Measurements from ENCODE around the gene THAP9. TPM values are rescaled to one million over a fixed set of nuclear protein-coding genes. Genes with fewer than 3 reads are reported as not detected.
A peak's percentile ranks its signal among the peaks of the same experiment; 100 is the strongest.
"Not testable (repeated sequence)": the region's sequence is repeated elsewhere in the genome, so short reads cannot be mapped to it uniquely, and the experiment has no call there.

Gene THAP9
- total RNA-seq, 2 donors from 2014 or later = 1.7 to 3.0 TPM

GRCh38 chr4:82903737-82904136, 3.2 kb downstream of the THAP9 start:
- Mint-ChIP-seq H3K27ac (peak overlapping the region in 1 of 2 donors; percentile 27), H3K4me1 (ENCODE audit: low read depth in 2 of 2) (peaks cover 15% of the 10 kb centered on the region in 2 donors), H3K4me3 (no peak overlapping the region), H3K27me3 (no peaks in the 10 kb centered on the region), H3K36me3 (no peaks in the 10 kb centered on the region), H3K9me3 (no peaks in the 10 kb centered on the region)
- DNase-seq (ENCODE audit: low spot score) (no peak), ATAC-seq (no peak)

DNA sequence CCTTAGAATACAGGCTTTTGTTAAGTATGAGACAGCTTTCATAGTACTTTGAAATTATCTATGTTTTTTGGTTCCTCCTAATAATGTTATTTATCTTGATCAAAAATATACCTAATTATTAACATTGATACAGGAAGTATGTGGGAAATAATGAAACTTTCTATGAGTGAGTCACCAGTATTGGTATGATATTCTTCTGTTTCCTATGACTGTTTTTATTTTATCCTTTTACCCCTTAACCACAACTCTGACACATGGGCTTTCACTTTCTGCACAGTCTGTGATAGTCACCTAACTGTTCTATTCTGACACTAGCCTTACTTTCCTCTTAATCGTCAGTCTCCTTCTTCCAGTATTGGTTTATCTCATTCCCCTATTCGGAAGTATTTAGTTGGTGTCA, 4.7 kb downstream of the THAP9 start:
- H3K9me3 Mint-ChIP-seq = no peaks in the 10 kb centered on the region
- ATAC-seq = peak; percentile 40 to 53
- H3K4me1 Mint-ChIP-seq (ENCODE audit: low read depth in 2 of 2) = peaks cover 11 to 15% of the 10 kb centered on the region in 2 donors
- peak; percentile 76 for DNase-seq (ENCODE audit: low spot score)
- H3K36me3 Mint-ChIP-seq = no peaks in the 10 kb centered on the region
- peak overlapping the region; percentile 14 to 40 for H3K27ac Mint-ChIP-seq
- H3K4me3 Mint-ChIP-seq = peak overlapping the region; percentile 40
- H3K27me3 Mint-ChIP-seq = no peaks in the 10 kb centered on the region

DNA sequence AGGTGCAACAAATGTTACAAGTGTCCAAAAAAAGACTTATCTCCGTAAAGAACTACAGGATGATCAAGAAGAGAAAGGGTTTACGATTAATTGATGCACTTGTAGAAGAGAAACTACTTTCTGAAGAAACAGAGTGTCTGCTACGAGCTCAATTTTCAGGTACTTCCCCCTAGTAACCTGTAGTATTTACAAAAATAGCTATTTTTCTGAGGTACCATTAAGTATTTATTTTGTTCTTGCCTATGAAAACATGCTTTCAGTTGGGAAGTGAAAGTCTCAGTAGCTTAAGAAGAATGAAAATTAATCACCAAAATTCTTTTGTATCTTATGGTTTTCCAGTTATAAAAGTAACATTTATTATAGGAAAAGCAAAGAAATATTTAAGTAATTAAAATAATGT, 5.9 kb downstream of the THAP9 start:
- Mint-ChIP-seq H3K4me3 (no peak overlapping the region), H3K4me1 (ENCODE audit: low read depth in 2 of 2) (peaks cover 11 to 15% of the 10 kb centered on the region in 2 donors), H3K9me3 (no peaks in the 10 kb centered on the region), H3K27ac (no peak overlapping the region), H3K36me3 (no peaks in the 10 kb centered on the region), H3K27me3 (no peaks in the 10 kb centered on the region)
- DNase-seq (ENCODE audit: low spot score) (no peak), ATAC-seq (no peak)

- Mint-ChIP-seq H3K9me3 (no peaks in the 10 kb centered on the region), H3K4me1 (ENCODE audit: low read depth in 2 of 2) (peaks cover 7 to 15% of the 10 kb centered on the region in 2 donors), H3K36me3 (no peaks in the 10 kb centered on the region), H3K27ac (no peak overlapping the region), H3K4me3 (no peak overlapping the region), H3K27me3 (no peaks in the 10 kb centered on the region)
- DNase-seq (ENCODE audit: low spot score) (no peak), ATAC-seq (no peak)
These were observed 8.8 kb downstream of the THAP9 start for GRCh38 chr4:82909326-82909725.

DNA sequence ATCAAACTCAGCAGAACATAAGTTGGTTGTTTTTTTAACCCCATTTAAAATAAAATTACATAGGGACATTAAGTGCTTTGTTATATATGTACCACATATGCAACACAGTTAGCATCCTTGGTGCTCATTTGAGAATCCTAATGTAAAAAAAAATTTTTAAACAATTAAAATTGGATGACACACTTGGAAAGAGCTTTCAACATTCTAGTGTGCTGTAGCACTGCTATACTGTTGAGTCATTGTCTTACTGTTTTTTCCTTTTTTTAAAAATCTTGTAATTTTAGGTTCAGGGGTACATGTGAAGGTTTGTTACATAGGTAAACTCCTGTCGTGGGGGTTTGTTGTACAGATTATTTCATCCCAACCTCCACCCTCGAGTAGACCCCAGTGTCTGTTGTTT, 12.8 kb downstream of the THAP9 start:
- DNase-seq (ENCODE audit: low spot score) (no peak), ATAC-seq (no peak)
- H3K36me3 Mint-ChIP-seq = no peaks in the 10 kb centered on the region
- no peaks in the 10 kb centered on the region for H3K9me3 Mint-ChIP-seq
- H3K27ac Mint-ChIP-seq = no peak overlapping the region
- H3K4me1 Mint-ChIP-seq (ENCODE audit: low read depth in 2 of 2) = no peaks in the 10 kb centered on the region
- no peaks in the 10 kb centered on the region for H3K27me3 Mint-ChIP-seq
- H3K4me3 Mint-ChIP-seq = no peak overlapping the region

DNA sequence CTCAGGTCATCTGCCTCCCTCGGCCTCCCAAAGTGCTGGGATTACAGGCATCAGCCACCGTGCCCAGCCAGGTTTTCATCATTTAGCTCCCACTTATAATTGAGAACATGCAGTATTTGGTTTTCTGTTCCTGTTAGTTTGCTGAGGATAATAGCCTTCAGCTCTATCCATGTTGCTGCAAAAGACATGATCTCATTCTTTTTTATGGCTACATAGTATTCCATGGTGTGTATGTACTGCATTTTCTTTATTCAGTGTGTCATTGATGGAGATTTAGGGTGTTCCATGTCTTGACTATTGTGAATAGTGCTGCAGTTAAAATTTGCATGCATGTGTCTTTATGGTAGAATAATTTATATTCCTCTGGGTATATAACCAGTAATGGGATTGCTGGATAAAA, 13.4 kb downstream of the THAP9 start:
- not testable (repeated sequence) for ATAC-seq; H3K27me3 Mint-ChIP-seq; H3K4me3 Mint-ChIP-seq; H3K9me3 Mint-ChIP-seq; H3K4me1 Mint-ChIP-seq (ENCODE audit: low read depth in 2 of 2); DNase-seq (ENCODE audit: low spot score); H3K27ac Mint-ChIP-seq; H3K36me3 Mint-ChIP-seq

DNA sequence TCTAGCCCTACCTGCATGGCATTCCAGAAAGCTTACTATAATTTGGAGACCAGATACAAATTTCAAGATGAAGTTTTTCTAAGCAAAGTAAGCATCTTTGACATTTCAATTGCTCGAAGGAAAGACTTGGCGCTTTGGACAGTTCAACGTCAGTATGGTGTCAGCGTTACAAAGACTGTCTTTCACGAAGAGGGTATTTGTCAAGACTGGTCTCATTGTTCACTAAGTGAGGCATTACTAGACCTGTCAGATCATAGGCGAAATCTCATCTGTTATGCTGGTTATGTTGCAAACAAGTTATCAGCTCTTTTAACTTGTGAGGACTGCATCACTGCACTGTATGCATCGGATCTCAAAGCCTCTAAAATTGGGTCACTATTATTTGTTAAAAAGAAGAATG, 17.6 kb downstream of the THAP9 start:
- H3K9me3 Mint-ChIP-seq = no peaks in the 10 kb centered on the region
- no peaks in the 10 kb centered on the region for H3K4me1 Mint-ChIP-seq (ENCODE audit: low read depth in 2 of 2)
- no peaks in the 10 kb centered on the region for H3K27me3 Mint-ChIP-seq
- ATAC-seq (no peak), DNase-seq (ENCODE audit: low spot score) (no peak)
- no peaks in the 10 kb centered on the region for H3K36me3 Mint-ChIP-seq
- H3K4me3 Mint-ChIP-seq = no peak overlapping the region
- no peak overlapping the region for H3K27ac Mint-ChIP-seq

- ATAC-seq (no peak), DNase-seq (ENCODE audit: low spot score) (no peak)
- H3K4me3 Mint-ChIP-seq = no peak overlapping the region
- no peaks in the 10 kb centered on the region for H3K4me1 Mint-ChIP-seq (ENCODE audit: low read depth in 2 of 2)
- H3K36me3 Mint-ChIP-seq = no peaks in the 10 kb centered on the region
- no peak overlapping the region for H3K27ac Mint-ChIP-seq
- no peaks in the 10 kb centered on the region for H3K9me3 Mint-ChIP-seq
- no peaks in the 10 kb centered on the region for H3K27me3 Mint-ChIP-seq
These were observed 18.9 kb downstream of the THAP9 start for GRCh38 chr4:82919386-82919785.

DNA sequence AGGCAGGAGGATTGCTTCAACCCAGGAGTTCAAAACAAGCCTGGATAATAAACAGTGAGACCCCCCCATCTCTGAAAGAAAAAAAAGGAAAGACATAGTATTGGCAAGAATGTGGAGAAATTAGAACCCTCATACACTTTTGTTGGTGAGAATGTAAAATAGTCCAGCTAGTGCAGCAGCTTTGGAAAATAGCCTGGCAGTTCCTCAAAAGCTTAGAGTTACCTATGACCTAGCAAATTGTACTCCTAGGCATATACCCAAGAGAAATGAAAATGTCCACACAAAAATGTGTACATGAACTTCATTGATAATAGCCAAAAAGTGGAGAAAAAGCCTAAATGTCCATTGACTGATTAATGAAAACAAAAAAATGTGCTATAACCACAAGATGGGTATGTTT, 21.3 kb downstream of the THAP9 start:
- Mint-ChIP-seq H3K36me3 (no peaks in the 10 kb centered on the region), H3K4me1 (ENCODE audit: low read depth in 2 of 2) (no peaks in the 10 kb centered on the region), H3K4me3 (no peak overlapping the region), H3K9me3 (no peaks in the 10 kb centered on the region), H3K27me3 (no peaks in the 10 kb centered on the region), H3K27ac (no peak overlapping the region)
- no peak for ATAC-seq
- no peak for DNase-seq (ENCODE audit: low spot score)

- ATAC-seq = no peak
- Mint-ChIP-seq H3K36me3 (peaks cover 20% of the 10 kb centered on the region), H3K9me3 (no peaks in the 10 kb centered on the region), H3K27ac (no peak overlapping the region), H3K27me3 (no peaks in the 10 kb centered on the region), H3K4me1 (ENCODE audit: low read depth in 2 of 2) (no peaks in the 10 kb centered on the region), H3K4me3 (no peak overlapping the region)
- DNase-seq (ENCODE audit: low spot score) = no peak
These were observed 30.6 kb downstream of the THAP9 start for GRCh38 chr4:82930848-82931755.

- Mint-ChIP-seq H3K36me3 (peaks cover 23% of the 10 kb centered on the region), H3K27ac (no peak overlapping the region), H3K4me1 (ENCODE audit: low read depth in 2 of 2) (no peaks in the 10 kb centered on the region), H3K4me3 (no peak overlapping the region), H3K9me3 (no peaks in the 10 kb centered on the region), H3K27me3 (no peaks in the 10 kb centered on the region)
- DNase-seq (ENCODE audit: low spot score) (no peak), ATAC-seq (no peak)
These were observed 33.9 kb downstream of the THAP9 start for GRCh38 chr4:82934441-82934840.

DNA sequence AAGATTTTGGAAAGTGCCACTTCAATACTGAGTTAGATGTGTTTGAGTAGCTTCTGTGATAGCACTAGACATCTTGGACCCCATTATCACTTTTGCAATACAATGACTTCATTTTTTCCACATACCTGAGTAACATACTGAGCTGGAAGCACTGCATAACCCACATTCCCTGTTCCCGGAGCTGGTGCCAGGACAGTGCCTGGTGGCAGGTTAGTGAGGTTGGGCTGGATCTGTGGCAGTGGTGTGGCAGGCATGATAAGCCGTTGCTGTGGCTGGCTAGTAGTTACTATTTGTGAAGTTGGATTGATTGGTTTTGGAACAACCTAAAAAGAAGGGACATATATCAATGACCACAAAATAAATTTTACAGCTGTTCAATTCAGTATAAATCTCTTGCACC, 38.9 kb downstream of the THAP9 start:
- Mint-ChIP-seq H3K4me1 (ENCODE audit: low read depth in 2 of 2) (no peaks in the 10 kb centered on the region), H3K9me3 (no peaks in the 10 kb centered on the region), H3K27ac (no peak overlapping the region), H3K27me3 (no peaks in the 10 kb centered on the region), H3K36me3 (peaks cover 28% of the 10 kb centered on the region), H3K4me3 (no peak overlapping the region)
- ATAC-seq (no peak), DNase-seq (ENCODE audit: low spot score) (no peak)

DNA sequence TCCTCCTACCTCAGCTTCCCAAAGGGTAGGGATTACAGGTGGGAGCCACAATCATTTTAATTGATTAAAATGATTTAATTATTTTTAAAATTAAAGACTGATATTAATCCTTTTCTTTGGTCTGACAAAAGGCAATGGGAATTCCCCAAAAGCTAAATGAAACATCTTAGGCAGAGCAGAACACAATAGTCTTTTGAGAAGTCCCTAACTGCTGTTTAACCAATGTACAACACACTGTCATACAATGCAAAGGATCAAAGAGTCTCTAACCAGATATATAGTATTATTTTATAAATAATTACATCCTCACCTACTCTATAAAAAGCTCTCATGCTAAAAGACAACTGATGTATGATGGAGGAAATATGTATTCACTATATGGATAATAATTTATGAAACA, 47.0 kb downstream of the THAP9 start:
- ATAC-seq = no peak
- H3K9me3 Mint-ChIP-seq = no peaks in the 10 kb centered on the region
- H3K27me3 Mint-ChIP-seq = no peaks in the 10 kb centered on the region
- no peaks in the 10 kb centered on the region for H3K36me3 Mint-ChIP-seq
- no peak overlapping the region for H3K27ac Mint-ChIP-seq
- peaks cover 4 to 6% of the 10 kb centered on the region in 2 donors for H3K4me1 Mint-ChIP-seq (ENCODE audit: low read depth in 2 of 2)
- no peak overlapping the region for H3K4me3 Mint-ChIP-seq
- no peak for DNase-seq (ENCODE audit: low spot score)

- Mint-ChIP-seq H3K9me3 (no peaks in the 10 kb centered on the region), H3K4me3 (no peak overlapping the region), H3K36me3 (no peaks in the 10 kb centered on the region), H3K4me1 (ENCODE audit: low read depth in 2 of 2) (peaks cover 4 to 6% of the 10 kb centered on the region in 2 donors), H3K27ac (no peak overlapping the region), H3K27me3 (no peaks in the 10 kb centered on the region)
- DNase-seq (ENCODE audit: low spot score) (no peak), ATAC-seq (no peak)
These were observed 48.2 kb downstream of the THAP9 start for GRCh38 chr4:82948647-82949204.
